ENCODE measurements around the gene CAPZB.
A peak's percentile ranks its signal among the peaks of the same experiment; 100 is the strongest.

The CAPZB gene

DNA sequence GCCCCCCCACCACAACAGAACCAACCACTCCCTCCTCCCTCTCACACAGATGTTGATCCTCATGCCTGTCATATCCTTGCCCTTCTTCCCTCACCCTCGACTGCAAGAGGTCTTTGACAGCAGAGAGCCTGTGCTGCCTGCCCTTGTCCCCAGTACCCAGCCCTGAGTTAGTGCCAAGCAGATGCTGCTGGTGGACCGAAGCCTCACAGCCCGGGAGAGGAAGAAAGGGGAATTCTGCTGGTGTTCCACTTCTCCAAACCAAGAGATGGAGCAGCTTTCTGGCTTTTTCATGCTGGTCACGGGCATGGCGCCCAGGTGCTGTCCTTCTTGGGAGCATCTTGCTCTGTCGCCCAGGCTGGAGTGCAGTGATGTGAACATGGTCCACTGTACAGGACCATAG lies 104.1 kb downstream of the CAPZB start:
- DNase-seq: no peak

DNA sequence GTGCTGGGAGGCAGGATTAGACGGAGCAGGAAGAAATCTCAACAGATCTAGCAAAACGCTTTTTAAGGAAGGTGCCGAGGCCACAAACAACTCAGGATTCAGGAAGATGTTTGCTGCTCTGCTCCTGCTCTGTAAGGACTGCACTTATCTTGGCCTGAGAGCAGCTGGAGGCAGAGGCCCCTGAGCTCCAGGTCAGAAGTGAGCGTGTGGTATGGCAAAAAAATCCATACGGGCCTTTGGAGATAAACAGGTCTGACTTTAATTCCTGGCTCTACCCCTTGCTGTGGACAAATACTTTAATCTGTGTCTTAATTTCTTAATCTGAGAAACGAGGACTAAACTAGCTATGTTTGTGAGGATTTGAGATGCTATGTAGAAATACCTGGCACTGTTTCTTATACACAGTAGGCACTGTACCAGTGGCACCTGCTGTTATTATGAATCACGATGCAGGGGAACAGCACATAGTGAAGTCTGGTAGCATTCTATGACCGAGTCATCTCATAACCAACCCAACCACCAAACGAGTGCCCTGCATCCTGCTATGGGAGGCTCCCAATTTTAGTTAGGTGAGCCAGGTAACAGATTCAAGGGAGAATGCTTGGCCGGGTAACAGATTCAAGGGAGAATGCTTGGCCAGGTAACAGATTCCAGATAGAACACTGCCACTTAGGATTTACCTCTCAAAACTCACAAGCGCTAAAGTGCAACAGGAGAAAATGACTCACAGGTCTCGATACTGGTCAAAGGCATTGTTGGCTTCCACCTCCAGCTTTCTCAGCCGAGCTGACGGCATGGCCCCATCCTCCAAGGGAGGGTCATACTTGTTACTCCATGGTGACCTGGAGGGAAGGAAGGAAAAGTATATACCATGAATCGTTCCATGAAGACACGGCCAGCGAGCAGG lies 107.3 kb downstream of the CAPZB start:
- peak in 1 of 5 donors; percentile 24 for DNase-seq

DNA sequence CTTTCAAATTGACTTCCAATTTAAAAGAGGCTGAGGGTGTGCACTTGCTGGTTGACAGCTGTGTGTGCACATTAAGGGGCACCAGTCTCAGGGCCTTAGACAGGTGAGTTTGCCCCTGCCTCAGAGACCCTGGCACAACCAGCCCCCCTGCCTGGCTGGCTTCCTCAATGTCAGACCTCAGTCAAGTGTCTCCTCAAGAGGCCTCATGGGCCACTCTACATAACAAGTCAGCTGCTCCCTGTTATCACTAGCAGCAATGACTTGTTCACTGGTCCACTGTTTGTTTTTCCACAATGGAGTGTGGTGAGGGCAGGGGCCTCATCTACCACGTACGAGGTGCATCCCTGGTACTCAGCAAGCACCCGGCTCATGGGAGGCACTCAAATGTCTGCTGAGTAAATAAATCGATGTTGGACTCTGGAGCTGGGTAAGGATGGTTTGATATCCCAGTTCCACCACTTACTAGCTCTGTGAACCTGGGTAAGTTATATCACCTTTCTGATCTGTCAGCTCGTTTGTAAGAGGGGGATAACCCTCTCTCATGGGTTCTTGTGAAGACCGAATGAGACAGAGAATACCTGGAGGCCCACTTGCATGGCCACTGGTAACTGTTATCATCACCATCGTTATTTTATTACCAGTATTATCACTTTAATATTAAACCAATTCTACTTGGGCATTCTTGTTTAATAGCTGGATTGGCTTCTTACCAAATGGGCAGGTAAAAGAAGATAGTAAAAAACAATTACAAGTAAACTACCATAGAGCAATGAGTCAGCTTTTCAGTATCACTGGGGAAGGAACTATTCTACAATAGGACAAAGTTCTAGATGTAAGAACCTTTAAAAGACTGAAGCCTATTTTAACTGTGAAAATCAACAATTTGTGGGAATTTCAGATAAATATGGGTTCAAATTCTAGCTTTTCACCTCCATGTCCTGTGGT lies 108.6 kb downstream of the CAPZB start:
- DNase-seq: no peak

DNA sequence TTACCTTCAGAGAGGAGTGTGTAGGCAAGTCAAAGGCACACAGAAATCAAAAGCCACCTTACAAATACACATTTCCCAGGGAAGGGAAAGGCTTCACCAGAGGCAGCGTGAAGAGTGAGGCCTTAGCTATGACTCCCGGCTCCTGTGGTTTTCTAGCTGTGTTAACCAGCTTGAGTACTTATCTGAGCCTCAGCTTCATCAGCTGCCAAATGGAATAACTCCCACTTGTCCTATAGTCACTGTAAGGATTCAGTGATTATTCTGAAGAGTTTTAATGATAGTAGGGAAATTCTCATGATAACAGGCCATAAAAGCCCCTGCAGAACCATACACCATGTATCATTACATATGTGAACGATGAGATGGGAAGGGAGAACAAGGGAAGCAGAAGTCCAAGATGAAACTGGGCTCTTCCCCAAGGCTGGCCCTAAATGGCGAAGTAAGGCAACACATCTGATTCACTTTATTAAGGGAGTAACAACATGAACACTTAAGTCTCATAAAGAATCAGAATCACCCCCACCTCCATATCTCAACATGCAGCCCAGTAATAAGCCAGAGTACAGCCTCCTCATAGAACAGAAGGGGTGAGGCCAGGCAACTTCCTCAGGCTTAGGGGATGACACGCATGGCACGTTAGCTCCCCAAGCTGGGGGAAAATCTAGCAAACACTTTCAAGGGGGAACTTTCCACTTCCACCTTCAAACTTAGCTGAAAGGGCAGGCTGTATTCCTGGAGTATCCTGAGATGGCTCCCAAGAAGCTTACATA lies 109.5 kb downstream of the CAPZB start:
- DNase-seq: no peak

GRCh38 chr1:19374926-19375325 lies 110.4 kb downstream of the CAPZB start:
- DNase-seq: no peak

GRCh38 chr1:19374083-19374801 lies 111.1 kb downstream of the CAPZB start:
- no peak for DNase-seq

DNA sequence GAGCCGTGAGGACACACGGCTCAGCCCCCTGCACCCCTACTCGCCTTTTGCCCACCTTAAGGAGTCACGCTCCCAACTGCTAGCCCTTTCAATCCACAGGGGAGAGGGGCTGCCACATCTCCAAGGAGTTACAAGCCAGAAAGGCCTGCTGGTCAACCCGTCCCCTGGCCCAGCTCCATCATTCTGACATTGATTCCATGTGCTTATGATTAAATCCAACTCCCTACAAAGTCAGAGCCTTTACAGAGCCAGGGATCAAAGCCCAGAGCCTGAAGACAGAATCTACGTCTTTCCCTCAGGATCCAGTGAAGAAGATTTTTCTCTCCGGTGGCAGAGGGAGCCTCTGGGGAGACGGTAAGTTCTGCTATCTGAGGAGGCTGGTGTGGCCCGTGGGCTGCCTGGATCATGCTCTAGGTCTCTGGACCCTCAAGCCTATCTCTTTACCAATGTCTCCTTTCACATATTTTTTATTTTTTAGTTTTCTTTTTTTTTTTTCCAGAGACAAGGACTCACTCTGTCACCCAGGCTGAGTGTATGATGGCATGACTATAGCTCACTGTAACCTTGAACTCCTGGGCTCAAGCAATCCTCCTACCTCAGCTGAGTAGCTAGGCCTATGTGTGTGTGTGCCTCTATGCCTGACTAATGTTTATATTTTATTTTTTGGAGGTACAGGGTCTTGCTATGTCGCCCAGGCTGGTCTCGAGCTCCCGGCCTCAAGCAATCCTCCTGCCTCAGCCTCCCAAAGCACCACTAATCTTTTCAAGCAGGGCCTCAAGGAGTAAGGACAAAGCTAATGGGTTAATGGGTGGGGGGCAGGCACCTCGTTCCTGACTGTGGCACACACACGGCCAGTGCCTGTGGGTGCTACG lies 111.9 kb downstream of the CAPZB start:
- no peak for DNase-seq

- DNase-seq: no peak
Observed at GRCh38 chr1:19372602-19373001, 112.7 kb downstream of the CAPZB start.

DNA sequence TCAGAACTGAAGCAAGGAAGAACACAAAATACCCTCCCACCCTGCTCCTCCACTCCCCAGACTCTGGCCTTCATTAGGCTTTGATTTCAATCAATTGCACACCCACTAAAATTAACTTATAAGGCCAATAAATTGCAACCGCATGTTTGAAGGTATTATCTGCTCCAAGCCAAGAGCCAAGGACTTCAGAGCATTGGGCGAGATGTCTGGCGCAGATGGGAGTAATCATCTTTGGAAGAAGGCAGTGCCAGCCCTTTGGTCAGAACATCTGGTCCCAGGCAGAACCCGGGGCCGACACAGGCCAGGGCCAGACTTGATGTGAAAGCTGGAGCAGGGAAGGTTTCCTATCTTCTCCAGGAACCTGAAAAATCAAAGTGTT lies 113.2 kb downstream of the CAPZB start:
- no peak for DNase-seq

DNA sequence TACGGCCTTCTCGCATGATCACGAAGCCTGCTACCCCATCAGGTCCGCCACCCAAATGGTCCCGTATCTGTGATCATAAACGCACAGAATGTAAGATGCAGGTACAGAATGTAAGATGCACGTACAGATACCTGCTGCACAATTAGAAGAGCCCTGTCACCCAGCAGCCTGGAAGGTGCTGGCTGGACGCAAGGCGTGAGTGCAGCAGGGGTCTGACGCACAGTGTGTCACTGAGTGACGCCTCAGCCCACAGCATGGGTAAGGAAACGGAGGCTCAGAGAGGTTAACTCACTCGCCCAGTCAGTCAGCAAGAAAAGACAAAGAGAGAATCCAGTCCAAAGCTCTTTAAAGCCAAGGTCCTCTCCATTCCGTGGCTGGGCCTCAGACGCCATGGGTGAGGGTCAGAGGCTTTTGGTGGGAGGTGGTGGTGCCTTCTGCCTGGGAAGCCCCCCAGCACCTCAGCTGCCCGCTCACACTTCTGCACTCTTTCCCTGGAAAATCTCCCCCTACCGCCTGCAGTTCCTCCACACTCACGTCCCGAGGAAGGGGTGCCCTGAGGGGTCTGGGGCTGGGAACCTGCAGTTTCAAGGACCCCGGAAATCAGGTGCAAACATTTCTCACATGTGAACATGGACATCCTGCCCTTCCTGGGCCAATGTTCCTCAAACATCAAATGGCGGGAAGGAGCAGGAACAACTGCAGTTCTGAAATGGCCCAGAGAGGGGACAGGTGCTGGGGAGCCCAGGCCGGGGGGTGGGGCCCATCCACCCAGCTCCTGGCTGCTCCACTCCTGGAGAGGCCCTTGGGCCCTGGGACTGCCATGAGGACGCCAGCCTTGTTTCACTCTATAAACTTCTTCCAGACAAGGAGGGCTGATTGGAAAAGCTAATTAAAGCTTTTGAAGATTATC lies 113.9 kb downstream of the CAPZB start:
- DNase-seq: no peak

GRCh38 chr1:19370453-19371170 lies 114.7 kb downstream of the CAPZB start:
- DNase-seq: no peak

DNA sequence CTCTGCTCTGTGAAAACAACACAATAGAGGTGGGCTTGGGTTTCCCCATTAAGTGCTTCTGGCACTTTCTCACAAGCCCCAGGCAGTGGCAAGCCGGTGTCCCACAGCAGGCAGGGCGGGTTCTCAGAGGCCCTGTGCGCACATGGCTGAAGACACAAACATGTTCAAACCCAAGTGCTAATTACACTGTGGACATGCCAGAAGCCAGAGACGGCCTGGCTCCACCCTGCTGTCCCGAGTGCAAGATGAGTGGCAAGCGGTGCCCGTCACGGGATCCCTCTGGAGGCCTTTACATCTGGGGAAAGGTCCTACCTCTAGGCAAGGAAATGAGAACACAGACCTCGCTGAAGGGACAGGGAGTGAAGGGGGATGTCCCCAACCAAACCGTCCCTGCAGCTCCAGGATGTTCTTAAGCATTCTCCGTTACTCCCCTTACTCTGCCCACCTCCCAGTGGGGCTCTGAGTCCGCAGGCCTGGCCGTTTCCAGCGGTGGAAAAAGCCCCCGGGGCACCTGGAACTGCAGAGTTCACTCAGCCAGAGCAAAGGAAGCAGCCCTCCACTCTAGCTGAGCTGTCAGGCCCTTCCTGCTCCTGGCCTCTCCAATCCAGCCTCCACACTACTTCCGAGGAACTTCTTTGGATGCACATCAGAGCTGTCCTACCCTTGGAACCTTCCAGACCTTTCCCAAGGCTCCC lies 115.8 kb downstream of the CAPZB start:
- DNase-seq: no peak

GRCh38 chr1:19368964-19369363 lies 116.4 kb downstream of the CAPZB start:
- DNase-seq: no peak

- DNase-seq: no peak
Observed at GRCh38 chr1:19368050-19368449, 117.3 kb downstream of the CAPZB start.

- DNase-seq: no peak
Observed at GRCh38 chr1:19367584-19368041, 117.7 kb downstream of the CAPZB start.

DNA sequence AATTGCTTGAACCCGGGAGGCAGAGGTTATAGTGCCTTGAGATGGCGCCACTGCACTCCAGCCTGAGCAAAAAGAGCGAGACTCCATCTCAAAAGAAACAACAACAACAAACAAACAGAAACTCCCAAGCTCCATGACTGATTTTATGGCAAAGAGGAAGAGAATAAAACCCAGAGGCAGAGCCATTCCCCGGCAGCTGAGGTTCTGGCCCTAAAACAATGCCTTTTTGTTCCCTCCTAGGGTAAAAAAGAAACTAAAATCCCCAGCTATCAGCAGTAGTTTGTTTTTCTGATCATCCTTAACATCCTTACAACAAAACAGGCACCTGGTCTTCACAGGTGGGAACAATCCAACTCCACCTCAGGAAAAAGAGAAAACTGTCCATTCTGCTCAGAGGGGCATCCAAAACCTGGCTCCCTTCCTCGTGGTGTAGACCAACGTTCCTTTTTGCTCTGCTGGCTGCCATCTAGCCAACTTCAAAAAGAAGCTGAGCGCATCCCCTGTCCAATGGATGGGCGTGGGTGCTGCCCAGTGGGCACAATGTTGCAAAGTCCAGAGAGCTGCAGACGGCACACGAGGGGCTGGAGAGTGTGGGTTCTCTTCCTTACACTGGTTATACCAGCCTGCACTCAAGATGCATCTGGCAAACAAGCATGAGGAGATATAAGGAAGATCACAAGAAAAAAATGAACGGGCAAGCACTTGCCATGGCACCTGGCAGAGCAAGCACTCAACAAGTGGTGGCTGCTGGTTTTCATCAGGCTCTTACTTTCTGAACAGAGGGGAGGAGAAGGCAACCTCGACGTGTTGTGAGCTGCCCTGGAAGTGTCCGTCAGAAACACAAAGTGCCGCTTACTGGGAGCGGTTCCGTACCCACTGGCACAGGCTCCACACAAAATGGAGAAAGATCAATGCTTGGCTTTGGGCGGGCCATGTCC lies 118.5 kb downstream of the CAPZB start:
- DNase-seq: no peak

GRCh38 chr1:19365721-19366120 lies 119.6 kb downstream of the CAPZB start:
- no peak for DNase-seq
